Measurements from ENCODE around the gene B3GNT3.

B3GNT3 gene

DNA sequence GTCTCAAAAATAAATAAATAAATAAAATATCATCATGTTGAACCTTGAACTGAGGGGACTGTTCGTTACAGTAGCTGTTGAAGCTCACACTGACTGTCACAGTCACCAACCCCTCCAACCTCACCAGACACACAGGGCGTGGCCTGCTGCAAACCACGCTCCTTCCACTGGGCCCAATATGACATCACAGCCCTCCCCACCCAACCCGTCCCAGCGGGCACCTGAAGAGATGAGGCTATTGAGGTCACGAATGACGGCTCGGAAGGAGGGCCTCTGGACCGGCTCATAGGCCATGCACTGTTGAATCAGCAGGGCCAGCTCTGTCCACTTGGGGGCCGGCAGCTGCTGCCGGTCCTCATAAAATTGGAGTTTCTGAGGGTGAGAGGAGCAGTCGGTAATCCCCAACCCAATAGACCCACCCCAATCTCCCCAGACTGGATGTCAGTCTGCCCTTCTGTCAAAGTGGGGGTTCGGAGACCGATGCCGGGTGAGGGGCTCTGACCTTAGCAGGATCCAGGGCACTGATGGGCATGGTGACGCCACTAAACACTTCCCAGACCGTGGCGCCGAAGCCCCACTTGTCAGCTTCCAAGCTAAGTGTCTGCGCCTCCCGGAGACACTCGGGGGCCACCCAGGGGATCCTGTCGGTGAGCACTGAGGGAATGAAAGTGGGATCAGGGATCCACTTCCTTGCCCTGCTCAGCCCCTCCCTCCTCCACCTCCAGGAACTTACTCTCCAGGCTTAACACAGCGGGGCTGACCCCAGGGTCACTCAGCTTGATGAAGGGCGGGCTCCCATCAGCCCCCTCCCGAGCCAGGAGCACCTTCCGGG is 39.6 kb downstream of the B3GNT3 start:
- peak; percentile 61 for DNase-seq (ENCODE audit: low spot score)

DNA sequence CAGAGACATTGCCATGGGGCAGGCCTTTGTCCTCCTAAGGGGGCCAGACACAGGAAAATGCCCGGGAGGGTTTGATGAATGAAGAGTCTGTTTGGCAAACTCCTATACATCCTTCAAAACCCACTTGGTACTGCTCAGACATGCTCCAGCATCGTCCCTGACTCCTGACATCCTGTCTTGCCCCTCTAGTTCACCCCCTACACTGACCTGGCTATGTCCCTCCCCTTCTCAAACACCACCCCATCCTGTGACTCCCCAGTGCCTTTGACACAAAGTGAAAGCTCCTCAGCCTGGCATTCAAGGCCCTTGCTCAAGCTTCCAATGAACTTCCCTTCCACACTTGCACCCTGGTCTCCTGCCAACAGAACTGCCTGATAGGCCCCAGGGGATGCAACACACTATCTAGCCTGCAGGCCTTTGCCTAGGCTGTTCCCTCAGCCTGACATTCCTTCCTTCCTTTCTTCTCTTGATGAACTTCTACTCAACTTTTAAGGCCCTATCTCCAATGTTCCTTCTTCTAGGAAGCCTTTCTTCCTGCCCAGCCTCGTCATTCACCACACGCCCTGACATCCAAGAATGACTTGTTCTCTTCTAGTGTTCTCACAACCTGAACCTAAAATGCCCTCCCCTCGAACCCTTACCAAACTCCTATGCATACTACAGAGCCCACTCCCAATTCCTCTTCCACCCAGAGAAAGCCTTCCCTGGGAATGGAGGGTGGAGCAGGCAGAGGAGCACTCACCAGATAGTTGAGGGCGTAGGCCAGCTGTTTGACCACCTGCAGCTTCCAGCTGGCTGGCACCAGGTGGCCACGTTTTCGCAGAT is 40.5 kb downstream of the B3GNT3 start:
- no peak for DNase-seq (ENCODE audit: low spot score)

DNA sequence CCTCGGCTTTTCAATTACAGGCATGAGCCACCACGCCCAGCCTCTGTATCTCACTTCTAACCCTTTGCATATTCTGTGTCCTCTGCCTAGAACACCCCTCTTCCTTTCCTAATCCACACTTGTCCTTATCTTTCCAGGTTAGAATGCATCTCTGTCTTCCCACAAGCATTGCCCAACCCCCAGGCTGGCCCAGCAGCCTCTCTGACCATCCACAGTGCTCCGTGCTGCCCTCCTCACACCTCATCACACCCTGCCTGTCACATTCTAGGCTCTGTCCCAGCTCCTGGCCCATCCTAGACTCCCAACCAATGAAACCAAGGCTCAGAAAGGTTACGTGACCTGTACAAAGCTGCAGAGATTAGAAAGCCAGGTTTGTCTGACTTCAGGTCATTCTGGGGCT is 41.6 kb downstream of the B3GNT3 start:
- no peak for DNase-seq (ENCODE audit: low spot score)

DNA sequence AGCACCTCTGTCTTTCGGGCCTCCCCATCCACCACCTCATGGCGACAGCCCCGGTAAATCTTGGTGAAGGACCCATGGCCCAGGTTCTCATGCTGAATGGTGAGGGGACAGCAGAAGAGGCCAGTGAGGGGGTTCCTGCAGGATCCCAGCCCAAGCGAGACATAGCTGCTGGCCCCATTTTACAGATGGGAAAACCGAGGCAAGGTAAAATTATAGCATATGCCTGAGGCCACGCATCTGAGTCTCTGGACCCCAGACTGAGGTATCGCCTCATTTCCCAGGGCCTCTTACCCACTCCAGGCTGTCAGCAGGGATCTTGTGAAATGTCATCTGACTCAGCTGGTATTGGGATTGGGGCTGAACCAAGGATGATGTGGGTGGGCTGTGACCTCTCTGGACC is 43.0 kb downstream of the B3GNT3 start:
- DNase-seq (ENCODE audit: low spot score), result no peak

DNA sequence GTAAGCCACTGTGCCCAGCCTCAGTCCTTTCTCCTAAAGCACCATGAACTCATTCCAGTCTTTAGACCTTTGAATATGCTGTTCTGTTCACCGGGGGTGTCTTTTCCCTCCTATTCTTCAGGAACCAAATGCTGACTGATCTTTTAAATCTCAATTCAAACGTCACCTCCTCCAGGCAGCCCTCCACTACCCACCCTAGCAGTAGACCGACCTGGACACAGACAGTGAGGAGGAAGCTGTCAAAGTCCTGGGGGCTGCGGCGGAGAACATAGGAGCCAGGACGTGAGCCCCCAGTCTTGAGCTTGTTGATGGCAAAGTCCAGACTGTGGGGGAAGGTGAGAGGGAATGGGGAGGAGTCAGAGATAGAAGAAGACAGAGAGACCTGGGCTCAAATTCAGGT is 45.1 kb downstream of the B3GNT3 start:
- no peak for DNase-seq (ENCODE audit: low spot score)

DNA sequence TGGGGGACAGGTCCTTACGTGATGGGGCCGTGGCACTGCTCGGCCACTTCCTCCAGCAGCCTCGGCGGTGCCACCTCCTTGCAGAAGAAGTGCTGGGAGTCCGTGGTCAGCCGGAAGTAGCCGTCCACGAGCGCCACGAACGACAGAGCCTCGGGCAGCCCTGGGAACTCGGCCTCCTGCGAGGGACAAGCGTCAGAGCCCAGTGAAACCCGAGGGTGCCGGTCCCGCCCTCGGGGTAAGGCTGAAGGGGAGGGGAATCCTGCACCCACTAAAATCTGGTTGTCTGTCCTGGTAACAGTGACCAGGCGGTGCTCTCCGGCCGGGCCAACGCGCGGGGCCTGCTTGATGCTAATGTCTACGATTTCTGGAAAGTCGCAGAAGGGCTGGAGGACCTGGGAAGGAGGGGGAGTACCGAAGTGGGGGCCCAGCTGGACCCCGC is 46.5 kb downstream of the B3GNT3 start:
- DNase-seq (ENCODE audit: low spot score), result no peak

DNA sequence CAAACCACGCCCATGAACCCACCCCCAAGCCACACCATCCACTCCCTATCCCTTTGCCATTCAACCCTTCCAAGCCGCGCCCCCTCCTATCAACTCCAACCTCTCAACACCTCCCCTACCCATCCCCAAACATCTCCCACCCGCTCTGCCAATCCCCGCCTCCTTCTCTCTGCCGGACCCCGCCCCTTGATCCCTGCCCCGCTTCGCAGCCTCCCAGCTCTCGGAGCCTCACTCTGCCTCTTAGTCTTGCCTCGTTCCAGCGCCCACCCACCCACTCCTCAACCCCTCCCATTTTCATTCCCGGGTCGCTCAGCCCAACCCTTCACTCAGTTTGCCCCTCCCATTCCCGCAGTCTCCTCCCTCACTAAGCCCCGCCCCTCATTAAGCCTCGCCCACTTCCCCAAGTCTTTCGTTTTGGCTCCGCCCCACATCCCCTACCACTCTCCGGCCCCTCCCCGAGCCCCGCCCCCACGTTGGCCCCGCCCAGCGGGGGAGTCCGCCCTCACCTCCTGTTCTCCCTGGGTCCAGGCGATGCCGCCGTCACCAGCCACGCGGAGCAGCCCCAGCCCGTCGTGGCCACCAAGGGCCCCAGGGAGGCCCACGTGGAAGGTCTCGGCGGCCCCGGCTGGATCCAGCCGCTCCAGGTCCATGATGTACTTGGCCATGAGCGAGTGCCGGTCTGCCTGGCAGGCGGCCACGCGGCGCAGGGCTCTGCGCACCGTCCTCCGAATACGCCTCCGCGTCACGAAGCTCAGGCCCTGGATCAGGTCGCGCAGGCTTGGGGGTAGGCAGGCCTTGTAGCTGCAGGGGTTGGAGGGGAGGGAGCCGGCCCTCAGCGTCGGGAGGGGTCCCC is 47.1 kb downstream of the B3GNT3 start:
- DNase-seq (ENCODE audit: low spot score), result peak; percentile 77

DNA sequence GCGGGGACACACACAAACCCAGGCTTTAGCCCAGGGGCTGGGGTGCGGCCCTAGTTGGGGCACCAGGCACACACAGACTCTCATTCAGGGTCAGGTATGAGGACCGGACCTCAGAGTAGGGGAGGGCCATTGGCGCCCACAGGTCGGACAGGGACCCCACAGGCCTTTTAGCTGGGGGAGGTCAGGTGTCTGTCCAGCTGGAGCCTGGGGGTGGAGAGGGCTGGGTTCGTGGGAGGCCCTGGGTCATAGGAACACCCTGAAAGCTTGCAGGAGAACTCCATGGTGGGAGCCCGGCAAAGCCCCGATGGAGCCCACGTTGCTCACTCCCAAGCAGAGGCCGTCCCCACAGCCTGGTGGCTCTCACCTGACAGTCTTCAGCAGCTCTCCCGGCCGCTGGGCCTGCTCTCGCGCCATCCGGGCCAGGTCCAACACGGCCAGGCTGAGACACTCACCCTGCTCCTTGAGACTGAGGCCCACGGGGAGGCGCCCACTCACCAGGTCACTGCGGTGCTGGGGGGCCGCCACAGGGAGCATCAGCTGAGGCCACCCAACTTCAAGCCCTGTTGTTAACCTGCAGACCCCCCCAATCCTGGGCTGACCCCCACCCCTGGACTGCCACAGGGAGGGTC is 47.8 kb downstream of the B3GNT3 start:
- no peak for DNase-seq (ENCODE audit: low spot score)

DNA sequence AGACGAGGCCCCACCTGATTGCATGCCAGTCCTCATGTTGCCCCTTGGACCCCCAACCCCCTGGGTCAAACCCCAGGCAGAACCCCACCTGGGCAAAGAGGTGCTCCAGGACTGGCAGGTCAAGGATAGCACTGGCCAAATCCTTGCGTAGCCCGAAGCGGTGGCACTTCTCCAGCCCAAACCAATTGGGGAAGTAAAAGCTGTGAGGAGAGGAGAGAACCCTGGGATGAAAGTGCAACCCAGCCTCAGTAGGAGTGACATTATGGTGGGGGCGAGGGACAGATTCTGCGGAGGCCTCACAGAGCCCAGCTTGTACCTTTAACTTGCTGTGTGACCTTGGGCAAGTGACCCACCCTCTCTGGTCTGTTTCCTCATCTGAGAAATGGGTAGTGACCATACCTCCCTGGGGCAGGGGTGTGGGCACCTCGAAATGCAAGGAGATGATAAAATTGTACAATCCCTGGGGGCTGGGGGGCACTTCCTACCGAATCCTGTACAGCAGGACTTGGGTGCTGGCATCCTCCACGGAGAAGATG is 48.4 kb downstream of the B3GNT3 start:
- DNase-seq (ENCODE audit: low spot score), result no peak

DNA sequence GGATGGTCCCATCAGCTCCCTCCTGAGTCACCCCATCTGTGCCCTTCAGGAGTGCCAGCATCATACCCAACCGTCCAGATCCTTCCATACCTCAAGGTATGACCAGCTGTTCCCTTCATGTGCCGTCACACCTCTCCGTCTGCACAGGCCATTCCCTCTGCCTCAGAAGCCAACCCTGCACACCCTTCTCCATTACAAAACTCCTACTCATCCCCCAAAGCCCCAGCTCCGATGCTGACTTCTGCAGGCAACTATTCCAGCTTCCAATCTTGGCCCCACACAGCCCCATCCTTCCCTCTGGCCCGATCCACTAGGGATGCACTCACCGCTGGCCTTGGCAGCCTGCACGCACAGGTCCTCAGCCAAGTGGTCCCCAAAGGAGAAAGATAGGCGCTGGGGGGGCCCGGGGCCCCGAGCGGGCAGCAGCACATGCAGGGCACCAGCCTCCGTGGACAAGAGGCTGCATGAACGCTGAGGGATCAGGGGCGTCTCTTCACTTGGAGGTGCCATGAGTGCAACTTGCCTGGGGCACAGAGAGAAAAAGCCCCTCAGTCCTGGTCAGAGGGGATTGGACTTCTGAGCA is 49.1 kb downstream of the B3GNT3 start:
- no peak for DNase-seq (ENCODE audit: low spot score)

DNA sequence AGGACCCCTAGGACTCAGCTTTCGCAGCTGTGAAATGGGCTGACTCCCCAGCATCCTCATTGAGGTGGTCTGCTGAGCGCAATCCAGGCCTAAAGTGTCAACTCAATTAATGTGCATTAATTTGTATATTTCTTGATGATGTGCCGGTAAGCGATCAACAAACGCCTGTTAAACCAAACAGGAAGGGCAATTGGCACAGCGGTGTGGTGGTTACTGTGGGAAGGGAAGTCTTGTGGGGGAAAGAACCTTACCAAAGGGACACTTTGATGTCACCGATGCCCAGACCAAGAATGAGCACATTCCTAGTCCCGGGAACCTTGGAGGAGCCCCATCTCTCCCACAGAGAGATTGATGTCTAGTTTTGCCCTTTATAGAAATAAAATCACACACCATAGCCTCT is 51.2 kb downstream of the B3GNT3 start:
- DNase-seq (ENCODE audit: low spot score), result no peak

DNA sequence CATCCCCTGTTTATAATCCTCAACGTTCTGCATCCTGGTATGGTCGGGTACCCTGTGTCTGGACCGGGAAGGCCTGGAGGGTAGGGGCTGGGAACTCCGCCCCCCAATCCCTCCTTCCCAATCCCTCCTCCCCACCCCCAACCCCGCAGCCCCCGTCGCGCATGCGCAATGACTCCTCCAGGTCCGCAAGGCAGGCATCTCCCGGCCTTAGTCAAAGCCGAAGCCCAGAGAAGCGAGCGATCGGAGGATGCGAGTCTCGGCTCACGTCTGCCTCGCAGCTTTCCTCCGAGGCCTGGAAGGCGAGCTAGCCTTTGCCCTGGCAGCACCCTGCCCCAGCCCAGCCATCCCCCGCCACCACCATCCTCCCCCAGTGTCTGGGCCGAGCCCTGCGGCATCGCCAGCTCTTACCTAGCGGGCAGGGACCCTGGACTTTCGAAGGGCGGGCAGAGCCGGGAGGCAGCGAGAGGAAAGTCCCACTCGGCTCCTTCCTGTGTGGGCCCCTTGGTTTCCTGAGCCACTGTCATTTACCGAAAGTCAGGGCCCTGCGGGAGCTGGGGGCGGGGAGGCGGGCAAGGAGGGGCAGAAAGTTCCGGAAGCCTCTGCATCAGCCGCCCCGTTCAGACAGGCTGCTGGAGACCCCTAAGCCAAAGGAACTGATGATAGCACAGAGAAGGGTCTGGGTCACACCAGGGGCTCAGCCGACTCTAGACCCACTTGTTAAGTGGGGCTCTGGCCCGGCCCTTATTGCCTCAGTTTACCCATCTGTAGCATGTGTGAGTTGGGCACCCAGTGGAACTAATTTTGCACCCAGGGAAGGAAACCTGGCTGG is 52.8 kb downstream of the B3GNT3 start, which contains the start of gene JAK3:
JAK3 (minus strand) TSS at position 445 of the 829 bp plus-strand sequence. CDS start 3,565 bp downstream, outside the sequence.
- no peak for DNase-seq (ENCODE audit: low spot score)

DNA sequence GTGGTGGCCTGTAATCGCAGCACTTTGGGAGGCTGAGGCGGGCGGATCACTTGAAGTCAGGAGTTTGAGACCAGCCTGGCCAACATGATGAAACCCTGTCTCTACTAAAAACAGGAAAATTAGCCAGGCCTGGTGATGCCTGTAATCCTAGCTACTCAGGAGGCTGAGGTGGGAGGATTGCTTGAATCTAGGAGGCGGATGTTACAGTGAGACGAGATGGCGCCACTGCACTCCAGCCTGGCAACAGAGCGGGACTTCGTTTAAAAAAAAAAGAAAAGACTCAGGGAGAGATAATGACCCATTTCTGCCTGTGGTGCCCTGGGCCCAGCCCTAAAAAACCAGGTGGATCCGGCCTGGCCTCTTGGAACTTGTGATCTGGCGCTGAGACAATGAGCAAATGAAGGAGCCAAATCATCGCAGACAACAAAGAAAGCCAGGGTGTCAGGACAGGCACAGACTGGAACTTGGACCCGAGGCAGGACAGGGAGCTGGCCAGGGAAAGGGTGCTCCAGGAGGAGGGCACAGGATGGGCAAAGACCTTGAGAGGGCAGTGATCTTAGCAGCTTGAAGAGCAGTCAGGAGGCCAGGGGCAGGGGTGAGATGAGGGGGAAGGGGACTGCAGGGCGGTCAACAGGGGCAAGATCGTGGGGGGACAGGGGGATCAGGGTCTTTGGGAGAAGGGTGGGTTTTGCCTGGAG is 53.8 kb downstream of the B3GNT3 start:
- DNase-seq (ENCODE audit: low spot score), result no peak

DNA sequence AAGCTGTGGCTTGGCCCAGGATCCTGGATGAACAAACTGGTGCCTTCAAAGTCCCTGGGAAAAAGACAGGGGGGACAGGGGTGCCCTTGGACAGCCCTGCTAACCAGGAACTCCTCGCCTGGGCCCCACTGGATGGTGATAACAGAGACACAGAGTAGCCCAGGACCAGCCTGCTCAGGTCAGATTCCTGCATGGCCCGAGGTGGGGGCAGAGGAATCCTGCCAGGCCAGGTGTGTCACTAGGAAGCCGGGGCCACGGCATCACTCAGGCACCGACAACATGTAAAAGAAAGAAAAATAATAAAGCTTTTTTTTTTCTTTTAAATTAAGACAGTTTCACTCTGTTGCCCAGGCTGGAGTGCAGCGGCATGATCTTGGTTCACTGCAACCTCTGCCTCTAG is 59.1 kb downstream of the B3GNT3 start:
- DNase-seq (ENCODE audit: low spot score), result no peak

DNA sequence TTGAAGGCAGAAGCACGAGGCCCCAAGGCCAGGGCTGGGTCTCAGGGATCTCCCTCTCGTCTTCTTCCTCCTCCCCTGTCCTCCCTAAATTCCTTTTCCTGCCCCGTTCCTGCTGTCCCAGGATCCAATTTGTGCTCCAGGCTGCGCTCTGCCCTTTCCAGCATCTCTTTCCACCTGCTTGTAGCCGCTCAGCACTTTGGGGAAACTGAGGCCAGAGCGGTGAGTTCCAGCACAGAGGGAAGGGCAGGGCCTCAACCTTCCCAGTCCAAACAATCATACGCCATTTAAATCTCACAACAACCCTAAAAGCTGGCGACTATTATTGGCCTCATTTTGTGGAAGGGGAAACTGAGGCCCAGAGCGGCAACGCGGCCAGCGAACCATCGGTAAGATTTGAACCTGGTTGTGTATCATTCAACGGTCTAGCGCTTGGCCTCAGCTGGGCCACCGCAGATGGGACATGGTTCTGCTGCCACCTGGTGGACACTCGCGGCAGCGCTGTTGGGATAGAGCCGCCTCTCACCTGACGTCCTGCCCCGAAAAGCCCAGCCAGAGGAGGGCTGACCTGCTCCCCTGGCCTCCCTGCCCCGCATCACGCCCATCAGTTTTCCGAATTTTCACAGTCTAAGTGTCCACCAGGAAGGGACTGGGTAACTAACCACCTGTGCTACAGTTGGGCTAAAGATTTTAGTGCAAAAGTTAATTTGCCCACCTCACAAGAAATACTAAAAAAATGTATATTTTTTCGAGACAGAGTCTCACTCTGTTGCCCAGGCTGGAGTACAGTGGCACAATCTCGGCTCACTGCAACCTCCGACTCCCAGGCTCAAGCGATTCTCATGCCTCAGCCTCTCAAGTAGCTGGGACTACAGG is 60.6 kb downstream of the B3GNT3 start:
- DNase-seq (ENCODE audit: low spot score), result peak; percentile 61

DNA sequence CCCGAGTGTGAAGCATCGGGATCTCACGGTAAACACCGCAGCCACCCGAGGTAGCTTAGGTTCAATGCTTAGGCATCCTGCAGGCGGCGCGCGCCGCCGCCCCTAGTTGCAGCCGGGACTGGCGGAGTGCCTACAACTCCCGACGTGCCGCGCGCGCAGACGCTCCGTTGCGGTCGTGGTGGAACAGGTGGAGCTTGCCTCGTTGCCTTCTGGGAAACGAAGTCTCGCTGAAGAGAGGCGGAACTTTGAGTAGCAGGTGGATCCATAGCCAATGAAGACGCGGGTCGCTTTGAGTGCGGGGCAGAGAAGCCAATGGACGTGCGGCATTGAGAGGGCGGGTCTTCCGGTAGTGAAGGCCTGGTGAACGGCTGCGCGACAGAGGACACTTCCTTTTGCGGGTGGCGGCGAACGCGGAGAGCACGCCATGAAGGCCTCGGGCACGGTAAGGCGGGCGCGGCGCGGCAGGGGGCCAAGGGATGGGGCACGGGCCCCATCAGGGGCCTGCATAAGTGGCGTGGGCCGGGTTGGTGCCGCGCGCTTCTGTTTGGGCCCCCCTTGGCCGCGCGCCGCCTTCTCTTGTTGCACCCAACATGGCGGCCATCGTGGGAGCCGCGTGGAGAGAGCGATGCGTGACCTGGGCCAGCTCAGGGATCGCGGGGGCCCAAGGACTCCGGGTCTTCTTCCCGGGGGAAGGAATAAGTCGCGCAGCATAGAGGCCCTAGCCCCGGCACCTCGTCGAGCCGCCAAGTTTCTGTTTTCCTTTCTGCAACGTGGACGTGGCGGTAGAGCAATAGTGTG is 64.8 kb downstream of the B3GNT3 start, which contains the start of gene RPL18A:
RPL18A (plus strand) TSS at position 378 of the 798 bp plus-strand sequence; CDS start at position 425, 47 bp downstream.
- DNase-seq (ENCODE audit: low spot score), result peak; percentile 100

DNA sequence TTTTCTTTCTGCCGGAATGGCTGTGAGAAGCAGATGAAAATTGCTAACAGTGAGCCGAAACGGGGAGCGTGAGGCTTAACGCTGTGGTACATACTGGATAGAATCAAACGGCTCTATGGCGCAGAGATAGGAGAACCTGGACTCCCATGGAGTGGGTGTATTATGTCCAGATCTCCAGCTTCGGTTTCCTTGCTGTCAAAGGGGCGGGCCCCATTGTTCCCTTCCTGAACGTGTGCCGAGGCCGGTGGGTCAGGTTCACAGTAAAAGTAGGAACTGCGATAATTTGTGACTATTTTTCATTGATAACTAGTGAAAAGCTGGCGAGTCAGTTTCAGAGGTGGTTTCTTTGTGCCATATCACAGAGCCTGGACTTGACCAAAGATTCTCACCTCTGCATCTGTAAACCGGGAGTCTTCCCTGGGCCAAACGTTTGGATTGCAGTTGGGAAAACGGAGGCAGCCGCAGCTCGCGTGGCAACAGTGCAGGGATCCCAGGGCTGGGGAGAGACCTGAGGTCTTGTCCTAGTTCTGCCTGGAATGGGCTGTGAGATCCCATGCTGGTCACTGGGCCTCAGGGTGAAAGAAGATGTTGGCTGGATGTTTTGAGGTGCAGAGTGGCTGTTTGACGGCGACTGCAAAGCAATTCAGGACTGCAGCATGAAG is 65.5 kb downstream of the B3GNT3 start:
- DNase-seq (ENCODE audit: low spot score), result no peak

Measured in SW480 (cell line).